GM04503 (cell line): ENCODE measurements around the gene GRID2.
"Not testable (repeated sequence)": the region's sequence is repeated elsewhere in the genome, so short reads cannot be mapped to it uniquely, and the experiment has no call there.

Source experiments
- DNase-seq: peaks from one replicate; pipeline ENCODE4 v3.0.0-alpha.2; 2012; ENCODE audit warnings: low read depth

The GRID2 gene

DNA sequence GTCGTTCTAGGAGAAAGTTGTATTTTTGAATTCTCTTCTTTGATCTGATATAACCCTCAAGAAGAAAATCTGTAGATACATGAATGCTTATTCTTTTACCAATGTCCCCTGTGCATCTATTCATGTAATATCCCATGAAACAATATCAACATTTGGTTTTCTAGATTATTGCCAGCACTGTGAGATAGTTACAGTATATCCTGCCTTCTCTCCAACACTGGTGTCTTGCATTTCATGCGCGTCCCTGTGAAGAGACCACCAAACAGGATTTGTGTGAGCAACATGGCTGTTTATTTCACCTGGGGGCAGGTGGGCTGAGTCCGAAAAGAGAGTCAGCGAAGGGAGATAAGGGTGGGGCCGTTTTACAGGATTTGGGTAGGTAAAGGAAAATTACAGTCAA is 135.0 kb downstream of the GRID2 start:
- DNase-seq = not testable (repeated sequence)

DNA sequence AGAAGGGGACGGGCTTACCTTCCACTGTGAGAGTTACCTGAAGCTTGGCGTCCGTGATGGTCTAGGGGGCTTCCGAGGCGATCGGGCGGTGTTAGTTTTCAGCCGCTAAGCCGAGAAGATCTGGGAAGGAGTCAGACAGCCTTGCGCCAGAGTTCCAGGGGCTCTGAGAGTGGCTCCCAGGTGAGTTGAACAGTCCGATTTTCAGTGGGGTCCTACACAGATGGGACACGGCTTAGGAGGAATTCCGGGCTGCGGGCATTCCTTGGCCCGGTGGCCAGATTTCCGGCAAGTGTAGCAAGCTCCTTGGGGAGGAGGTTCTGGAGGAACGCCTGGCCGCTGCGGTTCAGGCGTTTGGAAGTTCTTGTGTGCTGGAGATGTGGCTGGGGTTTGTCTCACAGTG is 138.4 kb downstream of the GRID2 start:
- not testable (repeated sequence) for DNase-seq

GRCh38 chr4:92444143-92444843 is 140.5 kb downstream of the GRID2 start:
- not testable (repeated sequence) for DNase-seq

DNA sequence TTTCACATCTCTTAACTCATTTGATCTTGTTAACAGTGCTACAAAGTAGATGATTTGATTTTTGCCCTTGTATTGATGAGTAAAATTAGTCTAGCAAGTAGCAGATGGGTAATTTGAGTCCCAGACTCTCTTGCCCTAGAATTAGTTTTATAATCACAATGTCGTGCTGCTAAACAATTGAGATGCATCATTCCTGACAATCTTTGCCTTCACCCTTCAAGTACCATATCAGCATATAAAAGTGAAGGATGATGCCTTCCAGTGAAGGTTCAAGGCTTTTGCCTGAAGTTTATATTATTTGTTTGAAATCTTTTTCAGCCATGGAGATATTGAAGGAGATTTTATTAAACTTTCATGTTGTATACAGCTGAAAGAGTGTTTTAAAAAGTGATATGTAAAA is 141.4 kb downstream of the GRID2 start:
- DNase-seq = no peak

DNA sequence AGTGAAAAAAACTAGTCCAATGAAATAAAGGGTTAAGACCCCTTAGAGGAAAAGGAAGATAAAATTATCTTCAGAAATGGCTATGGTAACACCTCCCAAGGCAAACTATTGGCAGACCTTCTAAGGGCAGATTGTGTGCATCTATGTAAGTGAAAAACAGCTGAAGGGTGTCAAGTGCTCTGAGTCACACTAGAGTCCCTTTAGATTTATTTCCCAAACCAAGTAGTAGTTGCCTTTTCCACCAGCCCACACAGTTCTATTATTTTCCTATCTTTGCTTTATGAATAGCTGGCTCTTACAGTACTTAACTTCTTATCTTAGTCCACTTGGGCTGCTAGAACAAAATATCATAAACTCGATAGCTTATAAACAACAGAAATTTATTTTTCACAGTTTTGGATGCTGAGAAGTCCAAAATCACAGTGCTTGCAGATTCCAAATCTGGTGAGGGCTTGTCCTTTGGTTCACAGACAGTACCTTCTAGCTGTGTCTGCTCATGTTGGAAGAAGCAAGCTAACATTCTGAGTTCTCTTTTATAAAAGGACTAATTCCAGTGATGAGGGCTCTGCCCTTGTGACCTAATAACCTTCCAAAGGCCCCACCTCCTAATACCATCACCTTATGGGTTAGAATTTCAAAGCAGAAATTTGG is 143.6 kb downstream of the GRID2 start:
- no peak for DNase-seq

- not testable (repeated sequence) for DNase-seq
Measured at GRCh38 chr4:92448176-92448575, 144.4 kb downstream of the GRID2 start.

DNA sequence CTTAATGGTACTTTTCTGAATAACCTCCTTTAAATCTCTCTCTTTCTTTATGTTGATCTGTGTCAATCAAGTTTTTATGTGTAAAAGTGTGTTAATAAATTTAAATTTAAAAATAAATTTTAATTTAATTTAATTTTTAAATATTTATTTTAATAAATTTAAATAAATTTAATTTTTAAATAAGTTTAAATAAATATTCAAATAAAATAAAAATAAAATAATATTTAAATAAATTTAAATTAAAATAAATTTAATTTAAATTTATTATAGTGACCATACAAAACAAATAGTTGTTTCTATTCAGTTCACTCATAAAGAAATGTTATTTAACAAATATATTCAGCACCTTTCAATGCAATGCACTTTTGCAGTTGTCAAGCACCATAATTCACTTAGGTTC is 146.9 kb downstream of the GRID2 start:
- DNase-seq = no peak

- DNase-seq = no peak
Measured at GRCh38 chr4:92451782-92452181, 148.0 kb downstream of the GRID2 start.

DNA sequence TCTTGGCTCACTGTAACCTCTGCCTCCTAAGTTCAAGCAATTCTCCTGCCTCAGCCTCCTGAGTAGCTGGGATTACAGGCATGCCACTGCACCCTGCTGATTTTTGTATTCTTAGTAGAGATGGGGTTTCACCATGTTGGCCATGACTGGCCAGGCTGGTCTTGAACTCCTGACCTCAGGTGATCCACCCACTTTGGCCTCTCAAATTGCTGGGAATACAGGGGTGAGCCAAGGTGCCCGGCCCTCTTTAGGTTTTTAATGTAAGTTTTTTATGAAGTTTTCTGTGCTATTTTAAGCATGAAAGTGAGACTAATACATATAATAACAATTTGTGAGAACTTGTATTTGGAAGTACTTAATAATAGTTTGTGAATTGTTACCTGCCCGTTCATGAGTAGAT is 148.6 kb downstream of the GRID2 start:
- not testable (repeated sequence) for DNase-seq

GRCh38 chr4:92455329-92455839 is 151.6 kb downstream of the GRID2 start:
- no peak for DNase-seq

DNA sequence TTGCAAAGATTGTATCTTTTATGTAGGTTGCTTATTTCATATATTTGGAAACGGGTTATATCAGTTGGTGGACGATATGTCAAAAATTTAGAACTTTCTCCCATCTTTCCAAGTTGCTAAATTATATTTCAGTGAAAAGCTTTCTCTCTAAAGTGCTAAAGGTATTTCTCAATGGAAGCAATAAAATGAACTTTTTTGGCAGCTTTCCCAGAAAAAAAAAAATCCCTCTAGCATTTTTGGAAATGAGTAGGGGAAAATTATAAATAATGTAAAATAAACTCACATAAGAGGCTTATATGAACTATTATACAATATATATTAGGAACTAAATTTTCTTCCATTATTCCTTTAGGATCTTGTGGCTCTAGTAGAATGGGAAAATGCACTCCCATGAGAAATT is 152.2 kb downstream of the GRID2 start:
- no peak for DNase-seq

DNA sequence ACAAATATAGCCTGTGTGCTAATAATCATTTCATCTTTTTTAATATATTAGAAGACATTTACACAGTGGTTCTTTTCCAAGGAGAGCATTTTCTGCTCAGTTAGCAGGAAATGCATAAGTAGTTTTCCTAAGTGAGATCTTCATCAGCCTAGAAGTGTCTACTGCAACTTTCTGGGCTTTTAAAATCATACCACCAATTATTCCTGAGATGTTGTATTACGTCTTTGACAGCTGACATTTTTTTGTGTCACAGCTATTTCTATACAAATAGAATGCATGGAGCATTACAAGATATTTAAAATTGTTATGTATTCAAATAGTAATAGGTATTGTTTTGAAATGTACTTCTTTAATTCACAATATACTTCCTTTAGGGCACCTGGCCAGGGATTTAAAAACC is 158.0 kb downstream of the GRID2 start:
- no peak for DNase-seq

GRCh38 chr4:92477298-92477697 is 173.5 kb downstream of the GRID2 start:
- DNase-seq = no peak

- DNase-seq = no peak
Measured at GRCh38 chr4:92483341-92483740, 179.6 kb downstream of the GRID2 start.

GRCh38 chr4:92488496-92488895 is 184.7 kb downstream of the GRID2 start:
- no peak for DNase-seq

GRCh38 chr4:92497141-92497540 is 193.4 kb downstream of the GRID2 start:
- DNase-seq = no peak

DNA sequence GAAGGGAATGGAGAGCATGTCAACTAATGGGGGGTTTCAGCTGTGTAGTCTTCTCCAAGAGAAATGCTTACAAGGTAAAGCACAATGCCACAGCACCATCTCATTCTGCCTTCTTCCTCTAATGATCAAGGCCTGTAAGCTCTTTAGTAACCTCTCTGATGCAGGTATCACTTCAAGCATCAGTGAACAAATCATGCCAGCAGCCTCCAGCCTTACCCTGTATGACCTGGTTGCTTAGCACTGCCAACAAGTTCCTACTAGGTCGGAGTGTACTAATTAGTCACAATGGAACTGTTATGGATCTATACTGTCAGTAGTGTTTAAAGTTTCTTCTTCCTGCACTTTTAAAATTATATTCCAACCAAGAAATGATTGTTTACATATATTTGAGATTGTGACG is 197.7 kb downstream of the GRID2 start:
- no peak for DNase-seq

GRCh38 chr4:92506933-92507332 is 203.2 kb downstream of the GRID2 start:
- DNase-seq = no peak

DNA sequence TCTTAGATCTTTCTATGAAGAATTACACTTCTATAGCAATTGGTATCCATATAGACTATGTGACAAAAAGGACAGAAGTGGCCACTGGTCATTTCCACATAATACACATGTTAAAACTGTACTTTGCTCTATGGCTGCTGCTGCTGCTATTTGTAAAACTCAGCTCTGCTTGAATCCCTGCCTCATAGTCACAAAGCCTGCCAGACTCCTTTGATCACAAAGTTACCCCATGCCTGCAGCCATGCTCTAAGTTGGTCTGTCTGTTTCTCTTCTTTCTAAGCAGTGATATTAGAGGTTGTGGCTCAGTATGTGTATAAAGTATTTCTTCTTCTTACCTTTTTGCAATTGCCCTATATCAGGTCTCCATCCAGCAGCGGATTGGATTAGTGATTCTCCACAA is 210.9 kb downstream of the GRID2 start:
- DNase-seq = no peak

- no peak for DNase-seq
Measured at GRCh38 chr4:92516450-92516849, 212.7 kb downstream of the GRID2 start.

GRCh38 chr4:92519727-92520126 is 216.0 kb downstream of the GRID2 start:
- DNase-seq = no peak

GRCh38 chr4:92520563-92520962 is 216.8 kb downstream of the GRID2 start:
- no peak for DNase-seq

DNA sequence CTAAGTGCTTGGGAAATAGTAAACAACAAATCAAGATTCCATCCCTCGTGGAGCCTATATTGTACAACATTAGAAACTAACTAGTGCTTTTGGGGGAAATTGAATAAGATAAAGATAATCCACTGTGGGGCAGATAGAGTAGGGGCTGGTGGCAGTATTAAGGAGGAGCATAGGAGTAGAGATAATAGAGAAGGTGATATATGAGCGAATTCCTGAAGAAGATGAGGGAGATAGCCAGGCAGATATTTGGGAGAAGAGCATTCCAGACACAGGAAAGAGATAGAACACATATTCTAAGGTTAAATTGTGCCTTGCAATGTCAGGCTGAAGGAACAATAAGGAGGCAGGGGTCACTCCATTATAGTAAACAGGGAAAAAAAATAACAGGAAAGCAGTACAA is 218.2 kb downstream of the GRID2 start:
- DNase-seq = no peak

- DNase-seq = no peak
Measured at GRCh38 chr4:92522356-92522755, 218.6 kb downstream of the GRID2 start.
